Thoracic aorta (tissue), 2 donors: Measurements from ENCODE around the gene GALNT2. TPM values are rescaled to one million over a fixed set of nuclear protein-coding genes. Genes with fewer than 3 reads are reported as not detected.

Experiments used
- ATAC-seq: fragments of 150-250 bp; one replicate; pipeline ENCODE4 v1.8.0; 2017; ENCODE audit warnings: low read depth; ENCODE audit not compliant: insufficient number of reproducible peaks, low FRiP score
- DNase-seq: peaks from one replicate; pipeline ENCODE4 v3.0.0-alpha.2; 2020; ENCODE audit warnings: low spot score
- H3K27ac ChIP-seq, 2 donors: fragments of 200-600 bp; sonication (generic); 1 replicate in 1 of 2; 2 replicates in 1 of 2; pipeline ENCODE4 v1.5.1; 2016; ENCODE audit warnings: mild to moderate bottlenecking in 2 of 2, moderate library complexity in 2 of 2
- H3K27me3 ChIP-seq: fragments of 200-600 bp; sonication (generic); replicated peaks from 2 replicates; pipeline ENCODE4 v1.6.0; 2016; ENCODE audit warnings: mild to moderate bottlenecking; ENCODE audit not compliant: insufficient read depth
- H3K36me3 ChIP-seq: fragments of 200-600 bp; sonication (generic); one replicate; pipeline ENCODE4 v1.5.1; 2016
- H3K4me1 ChIP-seq, 2 donors: fragments of 200-600 bp; sonication (generic); 1 replicate in 1 of 2; 2 replicates in 1 of 2; pipeline versions ENCODE4 v1.5.1 to v1.6.0; 2016; ENCODE audit warnings: low read depth in 2 of 2, mild to moderate bottlenecking in 1 of 2; ENCODE audit not compliant: control insufficient read depth in 1 of 2
- H3K4me3 ChIP-seq: fragments of 200-600 bp; sonication (generic); 2 replicates; pipeline ENCODE4 v1.5.1; 2016; ENCODE audit warnings: mild to moderate bottlenecking
- H3K9me3 ChIP-seq: fragments of 200-600 bp; sonication (generic); 2 replicates; pipeline ENCODE4 v1.5.1; 2016
- total RNA-seq, 2 donors: library from RNA; depleted of rRNA; stranded (reverse); fragments of >200 nt; gene quantifications; one replicate each; pipeline versions ENCODE4 v1.1.0 to v1.2.3, GENCODE V29; 2016
- TF ChIP-seq, protein P1 (sequence below): fragments of 200-600 bp; sonication (generic); IDR thresholded peaks from one replicate; pipeline ENCODE4 v1.5.1; 2019; ENCODE audit warnings: antibody characterized with exemption

Gene GALNT2
- total RNA-seq, 2 donors from 2014 or later, result 113 to 148 TPM

DNA sequence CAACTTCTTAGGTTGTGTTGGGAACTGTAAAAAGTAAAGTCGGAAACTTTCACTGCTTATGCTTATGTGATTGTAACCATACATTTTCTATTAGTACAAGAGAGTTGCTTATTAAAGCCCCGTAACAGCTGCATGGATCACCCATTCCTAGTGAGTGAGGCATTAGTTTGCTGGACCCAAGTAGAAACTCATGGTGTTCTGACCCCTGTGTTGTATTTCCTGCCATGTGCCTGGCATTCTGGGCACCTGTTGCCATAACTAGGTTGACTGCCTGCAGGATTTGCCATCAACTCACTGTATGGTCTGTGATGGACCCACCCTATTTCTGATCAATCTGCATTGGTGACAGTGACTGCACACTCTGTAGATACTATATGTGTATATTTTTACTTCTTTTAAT lies 186.1 kb downstream of the GALNT2 start:
- Histone ChIP-seq H3K4me3 (no peak overlapping the region), H3K36me3 (peaks cover 8% of the 10 kb centered on the region)
- TF ChIP-seq, protein P1, sequence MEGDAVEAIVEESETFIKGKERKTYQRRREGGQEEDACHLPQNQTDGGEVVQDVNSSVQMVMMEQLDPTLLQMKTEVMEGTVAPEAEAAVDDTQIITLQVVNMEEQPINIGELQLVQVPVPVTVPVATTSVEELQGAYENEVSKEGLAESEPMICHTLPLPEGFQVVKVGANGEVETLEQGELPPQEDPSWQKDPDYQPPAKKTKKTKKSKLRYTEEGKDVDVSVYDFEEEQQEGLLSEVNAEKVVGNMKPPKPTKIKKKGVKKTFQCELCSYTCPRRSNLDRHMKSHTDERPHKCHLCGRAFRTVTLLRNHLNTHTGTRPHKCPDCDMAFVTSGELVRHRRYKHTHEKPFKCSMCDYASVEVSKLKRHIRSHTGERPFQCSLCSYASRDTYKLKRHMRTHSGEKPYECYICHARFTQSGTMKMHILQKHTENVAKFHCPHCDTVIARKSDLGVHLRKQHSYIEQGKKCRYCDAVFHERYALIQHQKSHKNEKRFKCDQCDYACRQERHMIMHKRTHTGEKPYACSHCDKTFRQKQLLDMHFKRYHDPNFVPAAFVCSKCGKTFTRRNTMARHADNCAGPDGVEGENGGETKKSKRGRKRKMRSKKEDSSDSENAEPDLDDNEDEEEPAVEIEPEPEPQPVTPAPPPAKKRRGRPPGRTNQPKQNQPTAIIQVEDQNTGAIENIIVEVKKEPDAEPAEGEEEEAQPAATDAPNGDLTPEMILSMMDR, result no peak

DNA sequence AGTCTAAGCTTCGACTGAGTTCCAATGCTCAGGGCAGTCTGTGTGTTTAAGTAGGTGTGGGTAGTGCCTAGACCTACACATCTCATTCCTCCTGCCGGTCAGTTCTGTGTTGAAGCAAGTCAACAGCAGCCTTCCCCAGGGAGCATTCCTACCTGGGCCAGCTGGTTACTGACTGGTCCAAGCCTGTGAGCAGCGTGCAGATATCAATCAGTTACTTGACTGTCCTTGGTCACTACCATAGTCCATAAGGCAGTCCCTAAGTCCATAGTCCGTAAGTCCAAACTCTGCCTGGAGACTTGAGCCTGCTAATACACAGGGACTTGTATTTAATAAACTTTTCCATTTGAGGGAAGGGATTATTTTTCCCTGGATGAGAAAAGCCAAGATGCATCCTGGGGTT lies 187.2 kb downstream of the GALNT2 start:
- no peaks in the 10 kb centered on the region for H3K27me3 ChIP-seq
- peaks cover 8% of the 10 kb centered on the region for H3K36me3 ChIP-seq
- TF ChIP-seq, protein P1, result no peak
- ATAC-seq (no peak), DNase-seq (no peak)
- H3K9me3 ChIP-seq, result no peaks in the 10 kb centered on the region
- H3K4me3 ChIP-seq, result no peak overlapping the region
- no peak overlapping the region for H3K27ac ChIP-seq
- H3K4me1 ChIP-seq, result peaks cover 24 to 42% of the 10 kb centered on the region in 2 donors

More for the DNA sequence above, 186.1 kb downstream of the GALNT2 start:
- Histone ChIP-seq H3K27ac (no peak overlapping the region), H3K4me1 (peaks cover 35 to 53% of the 10 kb centered on the region in 2 donors), H3K27me3 (no peaks in the 10 kb centered on the region), H3K9me3 (no peaks in the 10 kb centered on the region)
- DNase-seq (no peak), ATAC-seq (no peak)

DNA sequence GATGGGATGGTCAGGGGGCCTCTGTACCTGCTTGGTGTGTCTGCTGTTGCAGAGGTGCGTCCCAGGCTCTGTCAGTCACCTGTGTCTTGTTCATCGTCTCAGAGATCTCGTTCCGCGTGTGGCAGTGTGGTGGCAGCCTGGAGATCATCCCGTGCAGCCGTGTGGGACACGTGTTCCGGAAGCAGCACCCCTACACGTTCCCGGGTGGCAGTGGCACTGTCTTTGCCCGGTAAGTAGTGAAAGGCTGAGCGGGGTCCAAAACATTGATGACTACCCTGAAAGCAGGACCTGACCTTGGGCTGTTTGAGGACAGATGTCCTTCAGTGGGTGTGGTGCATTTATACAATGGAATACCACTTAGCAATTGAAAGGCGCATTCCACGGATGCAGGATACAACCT lies 188.1 kb downstream of the GALNT2 start:
- no peak for ATAC-seq
- H3K36me3 ChIP-seq, result peaks cover 8% of the 10 kb centered on the region

DNA sequence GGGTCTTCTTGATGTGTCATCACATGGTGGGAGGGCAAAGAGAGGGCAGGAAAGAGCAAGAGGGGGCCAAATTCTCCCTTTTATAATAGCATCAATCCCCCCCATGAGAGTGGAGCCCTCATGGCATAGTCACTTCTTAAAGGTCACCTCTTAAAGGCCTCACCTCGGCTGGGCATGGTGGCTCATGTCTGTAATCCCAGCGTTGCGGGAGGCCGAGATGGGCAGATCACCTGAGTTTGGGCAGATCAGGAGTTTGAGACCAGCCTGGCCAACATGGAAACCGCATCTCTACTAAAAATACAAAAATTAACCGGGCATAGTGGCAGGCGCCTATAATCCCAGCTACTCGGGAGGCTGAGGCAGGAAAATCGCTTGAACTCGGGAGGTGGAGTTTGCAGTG lies 189.0 kb downstream of the GALNT2 start:
- Histone ChIP-seq H3K9me3 (no peaks in the 10 kb centered on the region), H3K4me3 (no peak overlapping the region), H3K27ac (no peak overlapping the region), H3K36me3 (peaks cover 8% of the 10 kb centered on the region), H3K4me1 (peaks cover 6 to 34% of the 10 kb centered on the region in 2 donors), H3K27me3 (no peaks in the 10 kb centered on the region)
- ATAC-seq (no peak), DNase-seq (no peak)
- TF ChIP-seq, protein P1, result no peak

More for the DNA sequence above, 188.1 kb downstream of the GALNT2 start:
- TF ChIP-seq, protein P1, result no peak
- H3K9me3 ChIP-seq, result no peaks in the 10 kb centered on the region
- H3K27me3 ChIP-seq, result no peaks in the 10 kb centered on the region
- H3K4me1 ChIP-seq, result peaks cover 15 to 34% of the 10 kb centered on the region in 2 donors
- H3K4me3 ChIP-seq, result no peak overlapping the region
- H3K27ac ChIP-seq, result no peak overlapping the region
- no peak for DNase-seq

DNA sequence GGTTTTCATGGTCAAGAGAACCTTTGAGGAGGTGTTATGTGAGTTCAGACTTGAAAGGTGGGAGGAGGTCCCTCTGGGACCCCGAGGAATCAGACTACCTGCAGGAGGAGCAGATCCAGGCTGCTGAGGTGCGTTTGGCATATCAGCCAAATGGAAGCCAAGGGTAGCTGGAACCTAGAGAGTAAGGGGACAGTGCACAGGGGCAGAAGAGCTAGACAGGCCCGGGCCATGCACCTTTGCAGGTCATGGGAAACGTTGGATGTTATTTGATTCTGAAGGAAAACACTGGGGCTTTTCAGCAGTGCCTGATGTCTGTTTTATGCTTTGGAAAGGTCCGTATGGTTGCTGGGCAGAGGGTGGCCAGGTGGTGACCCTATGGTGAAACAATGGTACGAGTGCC lies 189.9 kb downstream of the GALNT2 start:
- no peak overlapping the region for H3K27ac ChIP-seq
- no peaks in the 10 kb centered on the region for H3K27me3 ChIP-seq
- H3K4me3 ChIP-seq, result no peak overlapping the region
- no peaks in the 10 kb centered on the region for H3K9me3 ChIP-seq
- TF ChIP-seq, protein P1, result no peak
- peaks cover 8% of the 10 kb centered on the region for H3K36me3 ChIP-seq
- H3K4me1 ChIP-seq, result peaks cover 0 to 34% of the 10 kb centered on the region in 2 donors
- ATAC-seq (no peak), DNase-seq (no peak)
